Measurements from ENCODE around the gene IGSF8.

IGSF8 gene

GRCh38 chr1:160063176-160063575 is 35.2 kb downstream of the IGSF8 start:
- no peak for TF ChIP-seq CTCF (IDR thresholded peaks at IDR 0.05; ENCODE audit: low read depth, low read length)

GRCh38 chr1:160062230-160062532 is 36.2 kb downstream of the IGSF8 start:
- no peak for TF ChIP-seq CTCF (IDR thresholded peaks at IDR 0.05; ENCODE audit: low read depth, low read length)
- H3K4me3 ChIP-seq (ENCODE audit: low read depth, low read length) = no peak overlapping the region

More at GRCh38 chr1:160063176-160063575, 35.2 kb downstream of the IGSF8 start:
- H3K4me3 ChIP-seq (ENCODE audit: low read depth, low read length) = no peak overlapping the region

- no peak for TF ChIP-seq CTCF (IDR thresholded peaks at IDR 0.05; ENCODE audit: low read depth, low read length)
- H3K4me3 ChIP-seq (ENCODE audit: low read depth, low read length) = no peak overlapping the region
These were observed 36.8 kb downstream of the IGSF8 start for GRCh38 chr1:160061369-160062229.

GRCh38 chr1:160058087-160058486 is 40.3 kb downstream of the IGSF8 start:
- no peak overlapping the region for H3K4me3 ChIP-seq (ENCODE audit: low read depth, low read length)
- TF ChIP-seq CTCF (IDR thresholded peaks at IDR 0.05; ENCODE audit: low read depth, low read length) = no peak

- no peak overlapping the region for H3K4me3 ChIP-seq (ENCODE audit: low read depth, low read length)
- no peak for TF ChIP-seq CTCF (IDR thresholded peaks at IDR 0.05; ENCODE audit: low read depth, low read length)
These were observed 41.7 kb downstream of the IGSF8 start for GRCh38 chr1:160056648-160057169.

GRCh38 chr1:160053548-160054365 is 44.7 kb downstream of the IGSF8 start:
- no peak for TF ChIP-seq CTCF (IDR thresholded peaks at IDR 0.05; ENCODE audit: low read depth, low read length)
- no peak overlapping the region for H3K4me3 ChIP-seq (ENCODE audit: low read depth, low read length)

- no peak overlapping the region for H3K4me3 ChIP-seq (ENCODE audit: low read depth, low read length)
- TF ChIP-seq CTCF (IDR thresholded peaks at IDR 0.05; ENCODE audit: low read depth, low read length) = no peak
These were observed 45.5 kb downstream of the IGSF8 start for GRCh38 chr1:160052936-160053335.

All from WI38 (cell line).